ENCODE measurements around the gene ROR1.

The ROR1 gene

GRCh38 chr1:63975481-63975880, 201.7 kb downstream of the ROR1 start:
- no peak for DNase-seq (ENCODE audit: low spot score)

- no peak for DNase-seq (ENCODE audit: low spot score)
Measured at GRCh38 chr1:63976006-63976405, 202.2 kb downstream of the ROR1 start.

DNA sequence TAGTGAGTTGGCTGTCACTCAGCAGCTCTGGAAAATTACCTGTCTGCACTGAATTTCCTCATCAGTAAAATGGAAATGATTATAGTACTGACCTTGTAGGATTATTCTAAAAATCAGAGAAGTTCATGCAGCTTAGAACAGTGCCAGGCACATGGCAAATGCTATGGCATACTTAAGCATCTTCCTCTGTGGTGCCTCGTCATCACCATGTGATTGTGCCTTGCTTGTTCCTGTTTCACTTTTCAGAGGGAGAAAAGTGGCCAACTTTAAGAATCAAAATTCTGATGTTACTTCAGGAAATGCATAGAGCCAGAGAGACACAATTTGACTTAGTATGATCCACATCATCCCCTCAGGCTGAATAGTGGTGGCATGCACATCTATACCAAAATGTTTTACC, 203.6 kb downstream of the ROR1 start:
- DNase-seq (ENCODE audit: low spot score), result no peak

GRCh38 chr1:63980740-63981407, 207.1 kb downstream of the ROR1 start:
- peak; percentile 41 for DNase-seq (ENCODE audit: low spot score)

DNA sequence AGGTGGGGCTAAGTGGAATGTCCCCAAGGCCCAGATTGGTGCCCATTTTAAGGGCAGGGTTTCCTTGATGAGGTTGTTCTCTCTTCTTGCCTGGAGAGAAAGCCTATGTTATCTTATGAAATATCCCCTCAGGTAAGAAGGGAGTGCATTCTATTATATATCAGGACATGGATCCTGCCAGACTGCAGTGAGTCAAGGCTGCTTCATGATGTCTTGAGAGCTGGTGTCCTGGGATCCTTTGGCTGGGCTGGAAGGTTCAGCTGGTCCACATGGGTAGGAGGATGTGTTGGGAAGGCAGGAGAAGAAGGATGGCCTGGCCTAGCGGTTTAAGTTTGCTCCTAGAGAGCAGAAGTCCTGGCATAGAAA, 207.6 kb downstream of the ROR1 start:
- DNase-seq (ENCODE audit: low spot score), result no peak

DNA sequence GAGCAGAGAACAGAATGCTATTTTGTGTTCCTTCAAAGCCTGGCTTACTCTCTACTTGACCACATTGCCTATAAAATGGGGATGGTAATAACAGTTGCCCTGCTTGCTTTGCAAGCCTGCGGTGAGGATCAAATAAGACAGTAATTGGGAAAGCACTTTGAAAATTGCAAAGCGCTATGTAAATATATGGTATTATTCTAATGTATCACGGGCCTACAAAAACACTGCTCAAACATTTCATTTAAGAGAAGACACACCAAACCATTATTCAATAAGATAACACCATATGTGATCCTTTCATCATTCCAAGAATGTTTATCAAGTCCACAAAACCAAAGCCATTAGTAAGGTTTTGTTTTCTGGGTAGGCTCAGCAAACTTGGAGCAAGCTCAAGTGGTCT, 208.4 kb downstream of the ROR1 start:
- no peak for DNase-seq (ENCODE audit: low spot score)

- no peak for DNase-seq (ENCODE audit: low spot score)
Measured at GRCh38 chr1:63983391-63984256, 209.8 kb downstream of the ROR1 start.

- DNase-seq (ENCODE audit: low spot score), result no peak
Measured at GRCh38 chr1:63984257-63984929, 210.6 kb downstream of the ROR1 start.

- DNase-seq (ENCODE audit: low spot score), result no peak
Measured at GRCh38 chr1:63984930-63985290, 211.1 kb downstream of the ROR1 start.

GRCh38 chr1:63987014-63987627, 213.3 kb downstream of the ROR1 start:
- DNase-seq (ENCODE audit: low spot score), result no peak

DNA sequence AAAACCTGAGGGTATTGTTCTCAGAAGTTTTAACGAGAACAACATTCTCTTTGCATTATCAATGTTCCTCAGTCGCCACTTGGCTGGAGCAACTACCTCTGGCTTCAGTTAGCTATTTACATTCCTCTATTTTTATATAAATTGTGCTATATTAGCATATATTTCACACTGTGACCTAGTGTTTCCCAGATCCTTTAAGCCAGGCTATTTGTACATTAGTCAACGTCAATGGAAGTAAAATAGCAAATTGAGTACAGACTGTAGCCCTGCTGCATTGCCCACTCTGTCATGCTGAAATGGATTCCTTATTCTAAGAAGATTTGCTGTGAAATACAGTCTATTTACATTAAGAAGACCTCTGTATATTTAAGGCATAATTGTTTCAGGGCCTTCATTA, 213.8 kb downstream of the ROR1 start:
- no peak for DNase-seq (ENCODE audit: low spot score)

DNA sequence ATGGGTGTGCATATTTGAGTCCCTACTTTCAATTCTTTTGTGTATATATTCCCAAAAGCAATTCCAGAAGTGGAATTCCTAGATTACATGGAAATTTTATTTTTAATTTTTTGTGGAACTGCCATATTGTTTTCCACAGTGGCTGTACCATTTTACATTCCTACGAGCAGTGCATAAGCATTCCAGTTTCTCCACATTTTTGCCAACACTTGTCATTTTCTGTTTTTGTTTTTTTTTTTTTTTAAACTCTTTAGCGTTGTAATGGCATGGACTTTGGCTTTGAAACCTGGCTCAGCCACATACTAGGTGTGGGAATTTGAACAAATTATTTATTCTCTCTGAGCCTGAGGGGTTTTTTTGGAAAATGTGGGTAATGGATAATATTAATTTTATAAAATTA, 215.1 kb downstream of the ROR1 start:
- no peak for DNase-seq (ENCODE audit: low spot score)

GRCh38 chr1:63991685-63992084, 217.9 kb downstream of the ROR1 start:
- no peak for DNase-seq (ENCODE audit: low spot score)

DNA sequence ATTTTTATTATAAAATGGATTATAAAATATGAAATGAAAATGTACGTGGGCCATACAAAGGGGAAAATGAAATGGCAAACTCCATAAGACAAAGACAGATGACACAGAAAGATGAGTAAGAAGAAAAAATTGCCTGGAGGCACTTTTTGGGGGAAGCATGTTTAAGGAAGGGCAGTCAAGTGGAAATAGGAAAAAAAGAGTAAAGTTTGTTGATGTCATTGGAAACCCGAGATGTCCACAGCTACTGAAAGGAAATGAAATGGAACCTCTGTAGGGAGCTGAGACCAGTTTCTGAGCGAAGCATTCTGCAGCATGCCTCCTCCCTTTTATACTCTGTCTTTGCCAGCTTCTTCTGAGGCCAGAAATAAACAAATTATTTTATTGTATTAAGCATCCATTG, 226.2 kb downstream of the ROR1 start:
- DNase-seq (ENCODE audit: low spot score), result peak; percentile 30

GRCh38 chr1:64001038-64001437, 227.2 kb downstream of the ROR1 start:
- no peak for DNase-seq (ENCODE audit: low spot score)

DNA sequence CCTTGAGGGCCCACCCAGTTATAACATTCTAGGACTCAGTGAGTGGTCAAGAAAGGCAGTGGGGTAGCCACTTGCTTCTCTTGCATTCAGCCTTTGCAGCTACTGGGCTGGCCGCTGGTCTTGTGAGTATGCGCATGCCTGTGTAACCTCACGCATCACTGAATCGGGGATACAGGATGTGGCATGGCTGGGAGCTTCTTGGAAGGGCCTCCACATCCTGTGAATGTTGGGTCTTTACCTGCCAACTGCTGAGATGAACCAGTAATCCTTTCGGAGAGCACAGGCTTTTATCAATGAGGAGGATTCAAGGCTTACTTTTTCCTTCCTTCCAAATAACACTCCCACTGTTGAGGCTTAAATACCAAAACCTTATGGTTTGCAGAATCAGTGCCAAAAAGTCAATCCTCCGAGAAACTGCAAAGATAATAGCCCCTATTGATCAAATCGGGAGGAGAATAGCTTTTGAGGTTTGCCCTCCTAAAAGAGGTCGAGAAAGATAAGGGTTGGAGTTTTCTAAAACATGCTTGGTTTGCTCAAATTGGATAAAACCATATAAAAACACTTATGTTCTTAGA, 230.7 kb downstream of the ROR1 start:
- DNase-seq (ENCODE audit: low spot score), result peak; percentile 37

- no peak for DNase-seq (ENCODE audit: low spot score)
Measured at GRCh38 chr1:64005801-64006200, 232.0 kb downstream of the ROR1 start.

- DNase-seq (ENCODE audit: low spot score), result peak; percentile 20
Measured at GRCh38 chr1:64006276-64007051, 232.6 kb downstream of the ROR1 start.

DNA sequence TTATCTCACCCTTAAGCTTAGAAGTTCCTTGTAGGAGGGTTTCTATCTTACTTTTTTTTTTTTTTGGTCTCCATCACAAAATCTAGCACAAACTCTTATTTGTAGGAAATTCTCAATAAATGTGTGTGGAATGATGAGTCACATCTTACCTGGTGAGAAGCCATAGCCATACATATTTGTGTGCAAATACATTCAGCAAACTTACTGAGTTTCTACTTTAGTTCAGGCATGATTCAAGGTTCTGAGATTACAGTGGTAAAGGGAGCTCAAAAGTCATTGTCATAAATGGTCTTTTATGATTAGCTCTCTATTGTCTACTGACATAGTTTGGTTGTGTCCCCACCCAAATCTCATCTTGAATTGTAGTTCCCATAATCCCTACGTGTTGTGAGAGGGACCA, 236.5 kb downstream of the ROR1 start:
- no peak for DNase-seq (ENCODE audit: low spot score)

- DNase-seq (ENCODE audit: low spot score), result no peak
Measured at GRCh38 chr1:64013395-64013794, 239.6 kb downstream of the ROR1 start.

GRCh38 chr1:64019818-64020217, 246.0 kb downstream of the ROR1 start:
- DNase-seq (ENCODE audit: low spot score), result no peak

GRCh38 chr1:64021066-64021465, 247.2 kb downstream of the ROR1 start:
- DNase-seq (ENCODE audit: low spot score), result no peak

Measured in iPS-NIHi11 (cell line).